Neural cell (in vitro differentiated cells): Measurements from ENCODE around the gene OSR1.

Source experiments
- EZH2 ChIP-seq: fragments of 200-600, 300-800 bp; shearing (Covaris generic), sonication (generic); IDR thresholded peaks from 2 replicates; pipeline ENCODE4 v1.6.1; 2014; ENCODE audit warnings: antibody characterized with exemption, low read length, borderline replicate concordance, mild to moderate bottlenecking; ENCODE audit not compliant: insufficient read depth, poor library complexity, severe bottlenecking
- POLR2AphosphoS5 ChIP-seq: IDR thresholded peaks from 2 replicates; pipeline ENCODE4 v1.6.1; 2012
- TF ChIP-seq, protein P1 (sequence below): fragments of 450-650 bp; IDR thresholded peaks from 2 replicates; pipeline ENCODE4 v1.5.1; 2014; ENCODE audit warnings: antibody characterized with exemption, mild to moderate bottlenecking, moderate library complexity; ENCODE audit not compliant: poor library complexity, severe bottlenecking

DNA sequence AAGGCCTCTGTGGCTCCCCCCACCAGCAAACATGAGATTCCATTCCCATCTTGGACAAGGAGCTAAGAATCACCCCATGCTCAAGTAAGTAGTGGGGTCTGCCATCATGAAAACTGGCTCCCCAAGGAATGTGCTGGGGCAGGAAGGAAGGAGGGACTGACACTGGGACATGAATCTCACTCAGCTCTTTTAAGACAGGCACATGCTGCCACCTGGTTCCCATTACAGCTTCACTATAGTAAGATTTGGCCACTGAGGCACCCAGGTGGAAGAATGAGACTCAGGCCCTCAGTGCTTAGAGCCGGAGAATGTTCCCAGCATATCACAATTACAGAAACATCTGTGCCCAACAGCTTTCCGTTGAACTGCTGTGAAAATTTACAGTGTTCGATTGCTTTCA lies 38.7 kb downstream of the OSR1 start:
- TF ChIP-seq EZH2 (no peak), POLR2AphosphoS5 (no peak)
- TF ChIP-seq, protein P1, sequence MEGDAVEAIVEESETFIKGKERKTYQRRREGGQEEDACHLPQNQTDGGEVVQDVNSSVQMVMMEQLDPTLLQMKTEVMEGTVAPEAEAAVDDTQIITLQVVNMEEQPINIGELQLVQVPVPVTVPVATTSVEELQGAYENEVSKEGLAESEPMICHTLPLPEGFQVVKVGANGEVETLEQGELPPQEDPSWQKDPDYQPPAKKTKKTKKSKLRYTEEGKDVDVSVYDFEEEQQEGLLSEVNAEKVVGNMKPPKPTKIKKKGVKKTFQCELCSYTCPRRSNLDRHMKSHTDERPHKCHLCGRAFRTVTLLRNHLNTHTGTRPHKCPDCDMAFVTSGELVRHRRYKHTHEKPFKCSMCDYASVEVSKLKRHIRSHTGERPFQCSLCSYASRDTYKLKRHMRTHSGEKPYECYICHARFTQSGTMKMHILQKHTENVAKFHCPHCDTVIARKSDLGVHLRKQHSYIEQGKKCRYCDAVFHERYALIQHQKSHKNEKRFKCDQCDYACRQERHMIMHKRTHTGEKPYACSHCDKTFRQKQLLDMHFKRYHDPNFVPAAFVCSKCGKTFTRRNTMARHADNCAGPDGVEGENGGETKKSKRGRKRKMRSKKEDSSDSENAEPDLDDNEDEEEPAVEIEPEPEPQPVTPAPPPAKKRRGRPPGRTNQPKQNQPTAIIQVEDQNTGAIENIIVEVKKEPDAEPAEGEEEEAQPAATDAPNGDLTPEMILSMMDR, result no peak
